WERI-Rb-1 (cell line): Measurements from ENCODE around the gene TNIK.

ENCODE experiments used
- DNase-seq: peaks from one replicate; pipeline ENCODE4 v3.0.0-alpha.2; 2020
- H3K27ac ChIP-seq: fragments of 250-450 bp; sonication (Bioruptor Pico); 2 replicates; pipeline ENCODE4 v1.5.1; 2020; ENCODE audit warnings: mild to moderate bottlenecking, moderate library complexity
- H3K27me3 ChIP-seq: fragments of 250-450 bp; sonication (Bioruptor Pico); 2 replicates; pipeline ENCODE4 v1.5.1; 2021; ENCODE audit warnings: mild to moderate bottlenecking, low read depth, moderate library complexity; ENCODE audit not compliant: insufficient read depth, severe bottlenecking
- H3K36me3 ChIP-seq: fragments of 250-450 bp; sonication (Bioruptor Pico); 2 replicates; pipeline ENCODE4 v1.5.1; 2020; ENCODE audit warnings: mild to moderate bottlenecking, moderate library complexity
- H3K4me3 ChIP-seq: 2 replicates; pipeline ENCODE4 v1.5.1; 2011; ENCODE audit warnings: low read depth, mild to moderate bottlenecking, control low read depth, low read length
- H3K9me3 ChIP-seq: fragments of 250-450 bp; sonication (Bioruptor Pico); 2 replicates; pipeline ENCODE4 v1.5.1; 2021; ENCODE audit warnings: mild to moderate bottlenecking, moderate library complexity; ENCODE audit not compliant: severe bottlenecking
- CTCF ChIP-seq: IDR thresholded peaks from 2 replicates; pipeline ENCODE4 v1.5.1; 2011; ENCODE audit warnings: low read depth, mild to moderate bottlenecking, control low read depth, inconsistent platforms, low read length

TNIK gene

GRCh38 chr3:171343693-171344092 lies 116.5 kb downstream of the TNIK start:
- DNase-seq: no peak
- H3K27ac ChIP-seq: no peak overlapping the region
- H3K27me3 ChIP-seq: no peaks in the 10 kb centered on the region
- TF ChIP-seq CTCF: no peak
- no peaks in the 10 kb centered on the region for H3K36me3 ChIP-seq
- H3K4me3 ChIP-seq: no peak overlapping the region
- H3K9me3 ChIP-seq: no peaks in the 10 kb centered on the region

- Histone ChIP-seq H3K36me3 (no peaks in the 10 kb centered on the region), H3K27me3 (no peaks in the 10 kb centered on the region), H3K9me3 (no peaks in the 10 kb centered on the region), H3K27ac (no peak overlapping the region), H3K4me3 (no peak overlapping the region)
- TF ChIP-seq CTCF: no peak
- no peak for DNase-seq
Measured at GRCh38 chr3:171342783-171343420, 117.3 kb downstream of the TNIK start.

GRCh38 chr3:171342200-171342599 lies 118.0 kb downstream of the TNIK start:
- no peak for DNase-seq
- Histone ChIP-seq H3K36me3 (no peaks in the 10 kb centered on the region), H3K27ac (no peak overlapping the region), H3K9me3 (no peaks in the 10 kb centered on the region), H3K4me3 (no peak overlapping the region), H3K27me3 (no peaks in the 10 kb centered on the region)
- TF ChIP-seq CTCF: no peak

- no peak for DNase-seq
- Histone ChIP-seq H3K4me3 (no peak overlapping the region), H3K27ac (no peak overlapping the region), H3K27me3 (no peaks in the 10 kb centered on the region), H3K9me3 (no peaks in the 10 kb centered on the region), H3K36me3 (no peaks in the 10 kb centered on the region)
- TF ChIP-seq CTCF: no peak
Measured at GRCh38 chr3:171340434-171340833, 119.8 kb downstream of the TNIK start.

GRCh38 chr3:171339598-171339997 lies 120.6 kb downstream of the TNIK start:
- TF ChIP-seq CTCF: no peak
- no peaks in the 10 kb centered on the region for H3K36me3 ChIP-seq
- no peak overlapping the region for H3K4me3 ChIP-seq
- DNase-seq: no peak
- H3K27me3 ChIP-seq: no peaks in the 10 kb centered on the region
- H3K9me3 ChIP-seq: no peaks in the 10 kb centered on the region
- H3K27ac ChIP-seq: no peak overlapping the region

GRCh38 chr3:171336406-171336805 lies 123.8 kb downstream of the TNIK start:
- DNase-seq: no peak
- no peaks in the 10 kb centered on the region for H3K27me3 ChIP-seq
- H3K27ac ChIP-seq: no peak overlapping the region
- H3K9me3 ChIP-seq: no peaks in the 10 kb centered on the region
- TF ChIP-seq CTCF: no peak
- no peaks in the 10 kb centered on the region for H3K36me3 ChIP-seq
- no peak overlapping the region for H3K4me3 ChIP-seq
